ENCODE data around the gene CYTH2.

Gene CYTH2

DNA sequence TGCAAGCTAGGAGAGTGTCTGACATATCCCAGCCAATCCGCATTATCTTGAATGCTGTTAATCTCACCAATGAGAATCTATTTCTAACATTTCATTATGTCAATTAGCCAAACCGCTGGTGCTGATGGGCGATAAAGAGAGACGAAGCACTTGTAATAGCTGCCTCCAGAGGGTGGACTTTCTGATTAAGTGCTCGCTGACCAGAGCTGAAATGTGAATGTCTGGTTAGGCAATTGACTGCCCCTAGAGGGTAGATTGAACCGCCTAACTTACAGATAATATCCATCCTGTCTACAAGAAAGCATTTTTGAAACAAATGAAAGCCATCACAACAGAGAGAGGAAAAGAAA is 23.9 kb upstream of the CYTH2 start:
- TF ChIP-seq, protein P1, sequence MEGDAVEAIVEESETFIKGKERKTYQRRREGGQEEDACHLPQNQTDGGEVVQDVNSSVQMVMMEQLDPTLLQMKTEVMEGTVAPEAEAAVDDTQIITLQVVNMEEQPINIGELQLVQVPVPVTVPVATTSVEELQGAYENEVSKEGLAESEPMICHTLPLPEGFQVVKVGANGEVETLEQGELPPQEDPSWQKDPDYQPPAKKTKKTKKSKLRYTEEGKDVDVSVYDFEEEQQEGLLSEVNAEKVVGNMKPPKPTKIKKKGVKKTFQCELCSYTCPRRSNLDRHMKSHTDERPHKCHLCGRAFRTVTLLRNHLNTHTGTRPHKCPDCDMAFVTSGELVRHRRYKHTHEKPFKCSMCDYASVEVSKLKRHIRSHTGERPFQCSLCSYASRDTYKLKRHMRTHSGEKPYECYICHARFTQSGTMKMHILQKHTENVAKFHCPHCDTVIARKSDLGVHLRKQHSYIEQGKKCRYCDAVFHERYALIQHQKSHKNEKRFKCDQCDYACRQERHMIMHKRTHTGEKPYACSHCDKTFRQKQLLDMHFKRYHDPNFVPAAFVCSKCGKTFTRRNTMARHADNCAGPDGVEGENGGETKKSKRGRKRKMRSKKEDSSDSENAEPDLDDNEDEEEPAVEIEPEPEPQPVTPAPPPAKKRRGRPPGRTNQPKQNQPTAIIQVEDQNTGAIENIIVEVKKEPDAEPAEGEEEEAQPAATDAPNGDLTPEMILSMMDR (IDR thresholded peaks at IDR 0.05; ENCODE audit: borderline replicate concordance, insufficient read depth, low read depth, low read length) = peak; percentile 28; the same call in 1 of the 2 replicates
- peak overlapping the region; percentile 90 for H3K4me3 ChIP-seq (ENCODE audit: low read depth, low read length)

DNA sequence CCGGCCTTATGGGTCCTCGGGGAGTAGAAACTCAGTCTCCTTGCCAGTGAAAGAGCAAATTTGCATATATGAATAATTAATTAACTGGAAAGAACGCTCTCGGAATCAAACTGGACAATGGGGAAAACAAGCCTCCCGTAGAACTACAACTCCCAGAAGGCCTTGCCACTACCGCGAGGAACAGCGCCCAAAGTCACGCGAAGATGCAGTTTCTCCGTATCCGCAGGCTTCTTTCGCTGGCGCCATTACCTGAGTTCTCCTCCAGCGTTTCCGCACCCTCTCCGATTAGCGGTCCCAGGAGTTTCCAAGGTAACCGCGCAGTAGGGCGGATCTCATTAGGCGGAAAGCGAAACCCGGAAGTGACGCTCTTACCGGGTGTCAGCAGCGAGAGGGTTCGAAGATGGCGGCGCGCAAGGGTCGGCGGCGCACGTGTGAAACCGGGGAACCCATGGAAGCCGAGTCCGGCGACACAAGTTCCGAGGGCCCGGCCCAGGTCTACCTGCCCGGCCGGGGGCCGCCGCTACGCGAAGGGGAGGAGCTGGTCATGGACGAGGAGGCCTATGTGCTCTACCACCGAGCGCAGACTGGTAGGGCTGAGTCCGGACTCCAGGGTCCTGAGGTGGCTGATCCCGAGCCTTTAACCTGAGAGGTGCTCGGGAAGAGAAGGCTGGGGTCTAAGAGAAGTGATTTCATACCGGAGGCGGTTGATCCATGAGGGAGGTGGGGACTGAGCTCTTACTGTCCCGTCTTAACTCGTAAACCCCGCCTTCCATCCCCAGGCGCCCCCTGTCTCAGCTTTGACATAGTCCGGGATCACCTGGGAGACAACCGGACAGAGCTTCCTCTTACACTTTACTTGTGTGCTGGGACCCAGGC is 23.3 kb upstream of the CYTH2 start, which contains the start of gene GRWD1:
Gene GRWD1 (plus strand): TSS at position 378 of the 876 bp plus-strand sequence. CDS start 23 bp downstream, at position 401.
- TF ChIP-seq, protein P1 (IDR thresholded peaks at IDR 0.05; ENCODE audit: borderline replicate concordance, insufficient read depth, low read depth, low read length) = no peak
- peak within 1 kb of the TSS; percentile 90 for H3K4me3 ChIP-seq (ENCODE audit: low read depth, low read length)

DNA sequence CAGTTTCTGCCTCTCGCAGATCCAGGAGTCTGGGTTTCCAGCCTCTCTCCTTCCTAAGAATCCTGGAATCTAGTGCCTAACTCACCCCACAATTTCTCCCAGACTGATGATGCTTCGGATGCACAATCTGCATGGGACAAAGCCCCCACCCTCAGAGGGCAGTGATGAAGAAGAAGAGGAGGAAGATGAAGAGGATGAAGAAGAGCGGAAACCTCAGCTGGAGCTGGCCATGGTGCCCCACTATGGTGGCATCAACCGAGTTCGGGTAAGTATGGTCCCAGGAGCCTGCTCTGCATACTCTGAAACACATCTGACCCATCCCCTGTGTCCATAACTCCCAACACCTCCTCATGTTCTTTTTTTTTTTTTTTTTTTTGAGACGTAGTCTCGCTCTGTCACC is 22.6 kb upstream of the CYTH2 start:
- peak overlapping the region; percentile 90 for H3K4me3 ChIP-seq (ENCODE audit: low read depth, low read length)
- TF ChIP-seq, protein P1 (IDR thresholded peaks at IDR 0.05; ENCODE audit: borderline replicate concordance, insufficient read depth, low read depth, low read length) = no peak

DNA sequence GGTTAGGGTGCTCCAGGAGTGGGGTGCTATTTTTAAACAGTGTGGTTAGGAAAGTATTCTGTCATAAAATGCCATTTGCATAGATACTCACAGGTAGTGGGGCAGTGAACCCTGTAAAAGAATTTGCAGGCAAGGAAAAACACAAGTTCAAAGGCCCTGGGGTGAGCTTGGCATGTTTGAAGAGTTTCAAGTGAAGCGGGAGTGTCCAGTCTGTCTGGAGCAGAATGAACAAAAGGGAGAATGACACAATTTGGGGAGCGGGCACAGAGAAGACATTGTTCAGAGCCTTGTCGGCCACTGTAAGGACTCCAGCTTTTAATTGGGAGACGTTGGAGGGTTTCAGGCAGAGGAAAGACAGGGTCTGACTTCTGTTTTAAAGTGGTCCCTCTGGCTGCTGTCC is 20.6 kb upstream of the CYTH2 start:
- TF ChIP-seq, protein P1 (IDR thresholded peaks at IDR 0.05; ENCODE audit: borderline replicate concordance, insufficient read depth, low read depth, low read length) = no peak
- H3K4me3 ChIP-seq (ENCODE audit: low read depth, low read length) = no peak overlapping the region

DNA sequence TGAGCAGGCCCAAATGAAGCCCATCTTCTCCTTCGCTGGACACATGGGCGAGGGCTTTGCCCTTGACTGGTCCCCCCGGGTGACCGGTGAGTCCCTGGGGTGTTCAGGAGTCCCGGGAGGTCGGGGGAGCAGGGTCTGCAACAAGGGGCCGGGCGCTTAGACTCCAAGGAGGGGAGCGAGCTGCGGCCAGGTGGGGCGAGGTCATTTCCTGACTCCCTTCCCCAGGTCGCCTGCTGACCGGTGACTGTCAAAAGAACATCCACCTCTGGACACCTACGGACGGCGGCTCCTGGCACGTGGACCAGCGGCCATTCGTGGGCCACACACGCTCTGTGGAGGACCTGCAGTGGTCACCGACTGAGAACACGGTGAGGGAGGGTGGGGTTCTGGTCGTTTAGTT is 18.7 kb upstream of the CYTH2 start:
- H3K4me3 ChIP-seq (ENCODE audit: low read depth, low read length) = no peak overlapping the region
- TF ChIP-seq, protein P1 (IDR thresholded peaks at IDR 0.05; ENCODE audit: borderline replicate concordance, insufficient read depth, low read depth, low read length) = no peak

DNA sequence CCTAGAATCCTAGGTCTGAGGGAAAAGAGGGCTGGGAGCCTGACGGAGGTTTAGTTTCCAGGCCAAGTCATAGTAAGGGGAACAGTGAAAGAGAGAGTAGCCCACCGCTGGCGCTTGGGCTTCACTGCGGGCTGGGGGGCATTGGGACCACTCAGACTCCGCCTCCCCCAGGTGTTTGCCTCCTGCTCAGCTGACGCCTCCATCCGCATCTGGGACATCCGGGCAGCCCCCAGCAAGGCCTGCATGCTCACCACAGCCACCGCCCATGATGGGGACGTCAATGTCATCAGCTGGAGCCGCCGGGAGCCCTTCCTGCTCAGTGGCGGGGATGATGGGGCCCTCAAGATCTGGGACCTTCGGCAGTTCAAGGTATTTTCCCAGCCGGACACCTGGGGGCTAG is 18.3 kb upstream of the CYTH2 start:
- TF ChIP-seq, protein P1 (IDR thresholded peaks at IDR 0.05; ENCODE audit: borderline replicate concordance, insufficient read depth, low read depth, low read length) = no peak
- H3K4me3 ChIP-seq (ENCODE audit: low read depth, low read length) = no peak overlapping the region

DNA sequence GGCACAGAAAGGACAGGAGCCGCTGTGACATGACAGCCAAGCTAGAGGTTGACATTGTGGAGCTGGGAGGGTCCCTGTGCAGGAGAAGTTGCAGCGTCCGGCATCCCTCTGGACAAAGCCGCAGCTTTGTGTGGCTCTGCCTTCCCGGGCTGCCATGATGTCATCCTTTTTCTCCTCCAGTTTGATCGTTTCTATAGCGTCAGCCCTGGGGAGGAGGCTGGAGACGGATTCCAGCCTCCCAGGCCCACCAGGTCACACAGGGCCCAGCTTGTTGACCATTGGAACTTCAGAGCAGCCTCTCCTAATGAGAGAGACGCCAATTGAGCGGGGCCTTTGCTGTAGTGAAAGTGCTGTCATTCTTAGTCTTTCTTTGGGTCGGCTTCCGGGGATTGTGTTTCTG is 17.5 kb upstream of the CYTH2 start:
- TF ChIP-seq, protein P1 (IDR thresholded peaks at IDR 0.05; ENCODE audit: borderline replicate concordance, insufficient read depth, low read depth, low read length) = no peak
- no peak overlapping the region for H3K4me3 ChIP-seq (ENCODE audit: low read depth, low read length)
